ENCODE measurements around the gene CNN3.

The CNN3 gene

DNA sequence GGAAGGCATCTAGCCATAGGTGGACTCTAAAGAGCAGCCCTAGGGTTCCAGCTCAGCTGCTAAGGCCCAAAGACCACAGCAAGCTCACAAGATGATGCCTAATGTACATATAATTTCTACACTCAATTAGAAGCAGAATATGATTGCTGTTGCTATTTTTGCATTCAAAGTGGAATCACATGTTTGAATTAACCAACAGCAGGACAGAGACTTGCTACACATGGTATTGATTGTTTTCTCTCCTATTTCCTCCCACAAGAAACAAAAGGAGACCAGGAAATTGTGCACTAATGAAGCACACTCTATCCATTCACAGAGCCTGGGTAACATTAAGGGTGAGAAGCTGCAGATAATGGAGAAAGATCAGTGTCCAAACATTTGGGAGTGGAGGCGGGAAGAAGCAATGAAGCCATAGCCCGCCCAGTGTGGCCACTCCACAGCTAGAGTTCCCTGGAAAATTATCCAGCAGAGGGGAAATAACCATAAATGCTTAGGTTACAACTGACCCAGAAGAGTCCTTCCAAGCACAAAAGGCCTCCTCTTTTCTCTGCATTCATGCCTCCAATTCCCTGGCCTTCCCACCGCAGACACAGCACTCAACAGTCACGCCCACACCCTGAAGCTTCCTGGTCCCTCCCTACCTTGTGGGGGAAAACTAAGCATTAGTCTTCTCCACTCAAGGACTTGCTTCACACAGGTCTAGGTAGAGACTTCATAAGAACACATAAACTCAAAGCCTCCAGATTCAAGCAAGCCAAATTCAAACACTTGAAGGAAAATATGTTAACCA lies 7.5 kb downstream of the CNN3 start:
- Histone ChIP-seq H3K9me3 (ENCODE audit: insufficient read depth, low read depth, low read length) (no peaks in the 10 kb centered on the region), H3K27me3 (ENCODE audit: insufficient read depth, low read length, poor library complexity, severe bottlenecking) (no peaks in the 10 kb centered on the region), H3F3A (ENCODE audit: low read depth) (no peaks in the 10 kb centered on the region), H3K36me3 (ENCODE audit: insufficient read depth, low read length) (no peaks in the 10 kb centered on the region), H3K9me2 (replicated peaks; ENCODE audit: low read depth, low read length) (no peaks in the 10 kb centered on the region), H2AFZ (ENCODE audit: low read length) (no peak overlapping the region), H3K4me1 (ENCODE audit: insufficient read depth, low read length, poor library complexity, severe bottlenecking) (peaks cover 37% of the 10 kb centered on the region), H3K4me3 (ENCODE audit: low read length, poor library complexity, severe bottlenecking) (no peak overlapping the region), H4K20me1 (ENCODE audit: insufficient read depth, low read length, poor library complexity, severe bottlenecking) (peaks cover 20% of the 10 kb centered on the region), H3K4me2 (ENCODE audit: low read depth, low read length, poor library complexity, severe bottlenecking) (peak overlapping the region; percentile 34), H3K9ac (ENCODE audit: low read depth, low read length, poor library complexity, severe bottlenecking) (peak overlapping the region; percentile 4), H3K79me2 (ENCODE audit: insufficient read depth, low read length) (peaks cover 71% of the 10 kb centered on the region)
- TF ChIP-seq EZH2phosphoT487 (IDR thresholded peaks at IDR 0.05; ENCODE audit: borderline replicate concordance) = no peak
- TF ChIP-seq, protein P1, sequence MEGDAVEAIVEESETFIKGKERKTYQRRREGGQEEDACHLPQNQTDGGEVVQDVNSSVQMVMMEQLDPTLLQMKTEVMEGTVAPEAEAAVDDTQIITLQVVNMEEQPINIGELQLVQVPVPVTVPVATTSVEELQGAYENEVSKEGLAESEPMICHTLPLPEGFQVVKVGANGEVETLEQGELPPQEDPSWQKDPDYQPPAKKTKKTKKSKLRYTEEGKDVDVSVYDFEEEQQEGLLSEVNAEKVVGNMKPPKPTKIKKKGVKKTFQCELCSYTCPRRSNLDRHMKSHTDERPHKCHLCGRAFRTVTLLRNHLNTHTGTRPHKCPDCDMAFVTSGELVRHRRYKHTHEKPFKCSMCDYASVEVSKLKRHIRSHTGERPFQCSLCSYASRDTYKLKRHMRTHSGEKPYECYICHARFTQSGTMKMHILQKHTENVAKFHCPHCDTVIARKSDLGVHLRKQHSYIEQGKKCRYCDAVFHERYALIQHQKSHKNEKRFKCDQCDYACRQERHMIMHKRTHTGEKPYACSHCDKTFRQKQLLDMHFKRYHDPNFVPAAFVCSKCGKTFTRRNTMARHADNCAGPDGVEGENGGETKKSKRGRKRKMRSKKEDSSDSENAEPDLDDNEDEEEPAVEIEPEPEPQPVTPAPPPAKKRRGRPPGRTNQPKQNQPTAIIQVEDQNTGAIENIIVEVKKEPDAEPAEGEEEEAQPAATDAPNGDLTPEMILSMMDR (conservative IDR thresholded peaks at IDR 0.05; ENCODE audit: low read length) = no peak

DNA sequence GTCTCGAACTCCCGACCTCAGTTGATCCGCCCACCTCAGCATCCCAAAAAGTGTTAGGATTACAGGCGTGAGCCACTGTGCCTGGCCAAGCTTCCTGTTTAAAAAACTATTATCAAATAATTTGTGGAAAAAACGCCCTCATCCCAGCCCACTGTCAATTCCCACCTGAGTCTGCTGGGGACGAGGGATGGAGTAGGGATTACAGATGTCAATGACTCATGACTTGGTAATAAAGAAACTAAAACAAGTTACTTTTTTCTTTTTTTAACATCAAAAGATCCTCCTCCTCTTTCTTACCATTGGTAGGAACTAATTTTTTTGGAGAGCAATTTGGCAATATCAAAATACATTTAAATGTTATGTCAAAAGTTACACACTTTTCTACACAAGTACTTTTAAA lies 9.7 kb downstream of the CNN3 start:
- H3K27me3 ChIP-seq (ENCODE audit: insufficient read depth, low read length, poor library complexity, severe bottlenecking) = no peaks in the 10 kb centered on the region
- H2AFZ ChIP-seq (ENCODE audit: low read length) = no peak overlapping the region
- H3K9ac ChIP-seq (ENCODE audit: low read depth, low read length, poor library complexity, severe bottlenecking) = no peak overlapping the region
- TF ChIP-seq EZH2phosphoT487 (IDR thresholded peaks at IDR 0.05; ENCODE audit: borderline replicate concordance) = no peak
- TF ChIP-seq, protein P1 (conservative IDR thresholded peaks at IDR 0.05; ENCODE audit: low read length) = no peak
- no peaks in the 10 kb centered on the region for H3K9me3 ChIP-seq (ENCODE audit: insufficient read depth, low read depth, low read length)
- H3K36me3 ChIP-seq (ENCODE audit: insufficient read depth, low read length) = no peaks in the 10 kb centered on the region
- peaks cover 66% of the 10 kb centered on the region; the same call in 1 of the 2 replicates for H3K79me2 ChIP-seq (ENCODE audit: insufficient read depth, low read length)
- H4K20me1 ChIP-seq (ENCODE audit: insufficient read depth, low read length, poor library complexity, severe bottlenecking) = peaks cover 17% of the 10 kb centered on the region
- no peaks in the 10 kb centered on the region for H3F3A ChIP-seq (ENCODE audit: low read depth)
- H3K4me3 ChIP-seq (ENCODE audit: low read length, poor library complexity, severe bottlenecking) = no peak overlapping the region
- H3K9me2 ChIP-seq (replicated peaks; ENCODE audit: low read depth, low read length) = no peaks in the 10 kb centered on the region
- no peak overlapping the region for H3K4me2 ChIP-seq (ENCODE audit: low read depth, low read length, poor library complexity, severe bottlenecking)
- H3K4me1 ChIP-seq (ENCODE audit: insufficient read depth, low read length, poor library complexity, severe bottlenecking) = peaks cover 19% of the 10 kb centered on the region

DNA sequence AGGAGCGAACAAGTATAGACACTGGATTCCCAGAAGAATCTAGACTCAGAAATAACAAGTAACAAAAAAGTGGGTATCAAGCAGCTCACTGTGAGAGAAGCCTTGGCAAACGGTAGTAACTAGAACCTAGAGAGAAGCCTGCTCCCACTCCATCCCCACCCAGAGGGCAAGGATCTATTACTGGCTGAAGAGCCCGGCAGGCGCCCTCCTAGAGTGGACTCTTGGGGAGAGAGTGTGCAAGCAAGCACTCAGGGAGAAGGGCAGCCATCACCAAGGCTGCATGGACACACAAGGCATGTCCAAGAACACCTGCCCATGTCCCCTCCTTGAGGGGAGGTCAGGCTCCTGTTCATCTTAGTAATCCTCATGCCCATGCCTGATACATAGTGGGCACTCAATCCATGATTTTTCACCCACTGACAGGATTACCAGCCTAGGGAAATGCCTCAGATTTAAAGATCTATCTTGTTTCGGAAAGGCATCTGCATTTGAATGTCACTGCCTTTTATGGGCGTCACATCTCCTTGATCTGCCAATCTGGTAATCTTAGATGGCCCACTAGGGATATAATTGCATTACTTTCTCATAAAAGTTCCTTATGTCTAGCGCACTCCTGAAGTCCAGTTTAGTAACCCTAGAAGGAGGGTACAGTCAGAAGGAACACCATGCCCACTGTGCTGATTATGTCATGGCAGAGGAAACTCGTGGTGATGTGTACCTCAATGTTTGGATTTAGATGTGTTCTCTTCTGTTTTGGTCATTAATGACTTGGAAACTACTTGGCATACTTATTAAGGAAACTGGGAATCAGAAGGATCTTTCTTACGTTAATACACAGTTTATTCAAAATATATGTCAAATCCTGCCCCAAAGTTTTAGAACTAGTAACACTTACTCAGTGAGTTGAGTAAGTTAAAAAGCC lies 14.4 kb downstream of the CNN3 start:
- Histone ChIP-seq H4K20me1 (ENCODE audit: insufficient read depth, low read length, poor library complexity, severe bottlenecking) (peaks cover 8% of the 10 kb centered on the region), H3K9ac (ENCODE audit: low read depth, low read length, poor library complexity, severe bottlenecking) (no peak overlapping the region), H3K9me2 (replicated peaks; ENCODE audit: low read depth, low read length) (no peaks in the 10 kb centered on the region), H3K27me3 (ENCODE audit: insufficient read depth, low read length, poor library complexity, severe bottlenecking) (no peaks in the 10 kb centered on the region), H3K4me3 (ENCODE audit: low read length, poor library complexity, severe bottlenecking) (no peak overlapping the region), H3K9me3 (ENCODE audit: insufficient read depth, low read depth, low read length) (no peaks in the 10 kb centered on the region), H3K4me1 (ENCODE audit: insufficient read depth, low read length, poor library complexity, severe bottlenecking) (peaks cover 3% of the 10 kb centered on the region), H3K4me2 (ENCODE audit: low read depth, low read length, poor library complexity, severe bottlenecking) (no peak overlapping the region), H3F3A (ENCODE audit: low read depth) (no peaks in the 10 kb centered on the region), H3K79me2 (ENCODE audit: insufficient read depth, low read length) (peaks cover 37% of the 10 kb centered on the region; the same call in 1 of the 2 replicates), H2AFZ (ENCODE audit: low read length) (no peak overlapping the region), H3K36me3 (ENCODE audit: insufficient read depth, low read length) (no peaks in the 10 kb centered on the region)
- no peak for TF ChIP-seq EZH2phosphoT487 (IDR thresholded peaks at IDR 0.05; ENCODE audit: borderline replicate concordance)
- TF ChIP-seq, protein P1 (conservative IDR thresholded peaks at IDR 0.05; ENCODE audit: low read length) = no peak
